Muscle layer of colon (tissue), 2 donors: ENCODE data around the gene LIPI.
"Not testable (repeated sequence)": the region's sequence is repeated elsewhere in the genome, so short reads cannot be mapped to it uniquely, and the experiment has no call there.

Source experiments
- H3K27ac ChIP-seq: one replicate; pipeline ENCODE4 v1.7.0; 2013; ENCODE audit warnings: low read depth, mild to moderate bottlenecking, low read length, moderate library complexity
- H3K27me3 ChIP-seq, 2 donors: one replicate each; pipeline ENCODE4 v1.7.0; 2013; ENCODE audit warnings: low read length in 2 of 2, mild to moderate bottlenecking in 2 of 2; ENCODE audit not compliant: insufficient read depth in 2 of 2, control insufficient read depth in 1 of 2
- H3K36me3 ChIP-seq: one replicate; pipeline ENCODE4 v1.7.0; 2013; ENCODE audit warnings: mild to moderate bottlenecking, low read length; ENCODE audit not compliant: insufficient read depth
- H3K4me1 ChIP-seq: one replicate; pipeline ENCODE4 v1.7.0; 2013; ENCODE audit warnings: mild to moderate bottlenecking, low read length; ENCODE audit not compliant: insufficient read depth
- H3K4me3 ChIP-seq, 2 donors: one replicate each; pipeline ENCODE4 v1.7.0; 2013; ENCODE audit warnings: low read length in 2 of 2, low read depth in 1 of 2, mild to moderate bottlenecking in 1 of 2, moderate library complexity in 1 of 2
- H3K9ac ChIP-seq: one replicate; pipeline ENCODE4 v1.7.0; 2013; ENCODE audit warnings: low read length
- H3K9me3 ChIP-seq: one replicate; pipeline ENCODE4 v1.7.0; 2013; ENCODE audit warnings: mild to moderate bottlenecking, low read length
- donor health status: abdominal sarcoma.
- donor health status: Adenocarcinoma of cecum.

LIPI gene

DNA sequence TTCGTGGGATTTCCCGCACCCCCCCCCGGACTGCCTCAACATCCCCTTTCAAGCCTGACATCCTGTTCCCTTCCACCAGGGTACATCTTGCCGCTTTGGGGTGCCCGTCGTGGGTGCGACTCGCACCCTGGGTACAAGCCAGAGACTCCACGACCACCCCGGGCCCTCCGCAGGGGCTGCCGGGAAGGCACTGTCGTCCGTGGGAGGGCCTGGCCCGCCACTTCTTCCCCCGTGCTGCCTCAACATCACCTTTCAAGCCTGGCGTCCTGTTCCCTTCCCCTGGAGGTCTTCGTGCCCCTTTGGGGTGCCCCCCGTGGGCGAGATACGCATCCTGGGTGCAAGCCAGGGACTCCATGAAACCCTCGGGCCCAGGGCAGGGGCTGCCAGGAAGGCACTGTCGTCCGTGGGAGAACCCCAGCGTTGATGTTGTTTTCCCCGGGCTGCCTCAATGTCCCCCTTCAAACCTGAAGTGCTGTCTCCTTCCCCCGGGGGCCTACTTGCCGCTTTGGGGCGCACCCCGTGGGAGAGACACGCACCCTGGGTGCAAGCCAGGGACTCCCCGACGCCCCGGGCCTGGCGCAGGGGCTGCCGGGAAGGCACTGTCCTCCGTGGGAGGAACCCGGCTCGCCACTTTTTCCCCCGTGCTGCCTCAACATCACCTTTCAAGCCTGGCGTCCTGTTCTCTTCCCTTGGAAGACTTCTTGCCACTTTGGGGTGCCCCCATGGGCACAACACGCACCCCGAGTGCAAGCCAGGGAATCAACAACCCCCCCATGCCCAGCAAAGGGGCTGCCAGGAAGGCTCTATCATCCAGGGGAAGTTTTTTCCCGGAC lies 138.6 kb downstream of the LIPI start:
- Histone ChIP-seq H3K27me3 (no peaks in the 10 kb centered on the region), H3K36me3 (peaks cover 7% of the 10 kb centered on the region), H3K27ac (no peak overlapping the region), H3K9me3 (no peaks in the 10 kb centered on the region), H3K9ac (no peak overlapping the region), H3K4me1 (no peaks in the 10 kb centered on the region), H3K4me3 (no peak overlapping the region)

DNA sequence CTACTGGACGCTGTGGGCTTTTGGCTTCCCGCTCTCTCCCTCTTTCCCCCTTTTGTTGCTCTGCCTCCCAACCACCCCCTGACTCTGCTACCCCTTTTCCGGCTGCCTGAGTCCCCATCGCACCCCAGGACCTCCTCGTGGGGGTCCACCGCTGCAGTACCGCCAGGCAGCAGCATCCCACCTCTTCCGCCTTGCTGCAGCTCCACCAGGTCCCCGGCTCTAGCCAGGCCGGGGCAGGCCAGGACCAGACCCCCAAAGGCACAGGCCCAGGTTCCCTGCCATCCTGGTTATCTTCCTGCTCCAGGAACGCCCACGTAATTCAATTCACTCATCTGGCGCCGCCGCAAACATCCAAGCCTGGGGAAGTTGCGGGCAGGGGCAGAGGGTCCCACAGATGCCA lies 139.8 kb downstream of the LIPI start:
- peaks cover 7% of the 10 kb centered on the region for H3K36me3 ChIP-seq
- no peak overlapping the region for H3K9ac ChIP-seq
- no peaks in the 10 kb centered on the region for H3K27me3 ChIP-seq
- no peaks in the 10 kb centered on the region for H3K9me3 ChIP-seq
- no peak overlapping the region for H3K27ac ChIP-seq
- no peak overlapping the region for H3K4me3 ChIP-seq
- H3K4me1 ChIP-seq, result no peaks in the 10 kb centered on the region

DNA sequence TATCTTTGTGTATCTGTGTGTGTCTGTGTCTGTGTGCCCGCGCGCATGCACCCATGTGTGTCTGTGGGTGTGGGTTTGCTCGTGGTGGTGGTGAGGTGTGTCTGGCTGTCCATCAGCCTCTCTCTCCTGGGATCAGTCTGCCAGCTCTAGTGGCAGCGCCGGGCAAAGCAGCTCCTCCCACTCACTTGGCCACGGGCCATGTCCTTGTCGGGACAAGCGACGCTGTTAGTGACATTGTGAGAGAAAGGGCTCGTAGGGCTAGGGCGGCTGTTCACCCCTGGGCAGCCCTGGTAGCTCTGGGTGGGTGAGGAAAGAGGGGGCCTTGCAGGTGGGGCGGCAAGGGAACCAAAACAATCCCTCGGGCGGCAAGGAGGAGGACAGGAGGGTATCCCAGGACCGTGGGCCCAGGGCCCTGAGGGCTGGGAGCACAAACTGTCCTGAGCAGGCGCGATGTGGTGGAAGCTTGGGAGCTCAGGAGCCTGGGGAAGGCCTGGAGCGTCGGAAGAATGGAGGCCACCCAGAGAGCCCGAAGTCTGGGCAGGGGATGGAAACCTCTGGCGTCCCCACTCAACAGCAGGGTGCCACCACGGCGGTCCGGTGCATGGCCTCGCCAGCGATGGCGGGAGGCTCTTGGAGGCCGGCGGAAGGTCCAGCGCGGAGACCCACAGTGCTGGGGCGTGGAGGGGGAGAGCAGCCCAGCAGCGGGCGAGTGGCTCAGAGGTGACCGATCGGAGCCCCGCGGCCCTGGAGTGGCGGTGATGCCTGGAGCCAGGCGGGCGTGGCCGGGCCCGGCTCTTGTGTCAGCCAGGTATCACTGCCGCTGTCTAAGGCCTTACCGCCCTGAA lies 140.5 kb downstream of the LIPI start:
- Histone ChIP-seq H3K4me3 (no peak overlapping the region), H3K36me3 (peaks cover 7% of the 10 kb centered on the region), H3K9ac (no peak overlapping the region), H3K27me3 (no peaks in the 10 kb centered on the region), H3K9me3 (no peaks in the 10 kb centered on the region), H3K27ac (no peak overlapping the region), H3K4me1 (no peaks in the 10 kb centered on the region)

DNA sequence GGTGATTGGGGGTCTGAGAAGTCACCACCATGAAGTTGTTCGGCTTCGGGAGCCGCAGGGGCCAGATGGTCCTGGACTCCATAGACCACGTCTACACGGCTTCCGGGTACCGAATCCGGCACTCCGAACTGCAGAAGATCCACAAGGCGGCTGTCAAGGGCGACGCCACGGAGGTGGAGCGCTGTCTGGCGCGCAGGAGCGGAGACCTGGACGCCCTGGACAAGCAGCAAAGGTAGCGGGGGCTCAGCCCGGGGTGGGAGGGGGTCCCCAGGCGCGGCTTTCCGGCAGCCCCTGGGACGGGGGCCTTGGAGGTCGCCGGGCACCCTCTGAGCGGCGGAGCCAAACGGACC lies 146.5 kb downstream of the LIPI start:
- Histone ChIP-seq H3K4me1 (no peaks in the 10 kb centered on the region), H3K4me3 (peak overlapping the region in 1 of 2 donors; percentile 42), H3K27ac (no peak overlapping the region), H3K27me3 (no peaks in the 10 kb centered on the region), H3K9me3 (no peaks in the 10 kb centered on the region), H3K36me3 (no peaks in the 10 kb centered on the region), H3K9ac (no peak overlapping the region)

DNA sequence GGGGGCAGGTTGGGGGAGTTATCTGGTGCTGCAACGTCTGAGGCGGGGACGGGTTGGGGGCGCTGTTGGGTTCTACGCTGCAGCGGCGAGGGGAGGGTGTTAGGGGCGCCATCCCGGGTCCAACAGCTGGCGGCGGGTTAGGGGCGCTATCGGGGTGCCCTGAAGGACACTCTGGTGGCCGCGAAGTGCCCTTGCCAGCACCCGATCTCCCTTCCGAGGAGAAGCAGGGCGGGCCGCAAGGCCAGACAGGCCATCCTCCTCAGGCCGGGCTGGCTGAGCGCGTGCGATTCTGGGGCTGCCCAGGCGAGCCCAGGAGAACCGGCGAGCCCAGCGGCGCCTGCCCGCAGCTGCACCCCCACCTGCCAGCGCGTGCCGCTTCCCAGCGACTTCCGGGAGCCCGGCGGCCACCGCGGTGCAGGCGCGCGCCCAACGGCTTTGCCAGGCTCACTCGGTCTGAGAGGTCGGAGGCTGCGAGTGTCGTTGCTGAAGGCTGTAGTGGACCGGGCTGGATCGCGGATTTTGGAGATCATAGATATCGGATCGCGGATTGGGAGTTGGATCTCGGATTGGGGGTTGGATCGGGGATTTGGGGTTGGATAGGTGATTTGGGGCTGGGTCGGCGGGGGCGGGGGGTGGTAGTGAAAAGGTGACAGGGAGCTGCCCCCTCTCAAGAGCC lies 147.0 kb downstream of the LIPI start:
- peak overlapping the region in 1 of 2 donors; percentile 42 for H3K4me3 ChIP-seq
- H3K36me3 ChIP-seq, H3K9me3 ChIP-seq, H3K4me1 ChIP-seq, H3K27me3 ChIP-seq, H3K27ac ChIP-seq, H3K9ac ChIP-seq: not testable (repeated sequence)

DNA sequence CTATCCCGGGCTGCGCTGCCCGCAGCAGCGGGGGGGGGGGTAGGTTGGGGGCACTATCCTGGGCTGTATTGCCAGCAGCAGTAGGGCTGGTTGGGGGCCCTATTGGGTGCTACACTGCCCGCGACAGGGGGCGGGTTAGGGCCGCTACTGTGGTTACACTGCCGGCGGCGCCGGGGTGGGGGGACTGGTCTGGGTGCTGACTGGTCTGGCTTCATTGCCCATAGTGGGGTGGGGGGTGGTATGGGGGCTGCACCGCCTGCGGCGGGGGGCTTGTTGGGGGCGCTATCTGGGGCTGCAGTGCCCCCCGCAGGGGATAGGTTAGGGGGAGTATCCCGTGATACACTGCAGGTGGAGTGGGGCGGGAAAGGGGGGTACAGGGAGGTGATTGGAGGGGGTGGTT lies 148.1 kb downstream of the LIPI start:
- not testable (repeated sequence) for H3K9ac ChIP-seq, H3K27me3 ChIP-seq, H3K4me1 ChIP-seq, H3K4me3 ChIP-seq, H3K36me3 ChIP-seq, H3K27ac ChIP-seq, H3K9me3 ChIP-seq

DNA sequence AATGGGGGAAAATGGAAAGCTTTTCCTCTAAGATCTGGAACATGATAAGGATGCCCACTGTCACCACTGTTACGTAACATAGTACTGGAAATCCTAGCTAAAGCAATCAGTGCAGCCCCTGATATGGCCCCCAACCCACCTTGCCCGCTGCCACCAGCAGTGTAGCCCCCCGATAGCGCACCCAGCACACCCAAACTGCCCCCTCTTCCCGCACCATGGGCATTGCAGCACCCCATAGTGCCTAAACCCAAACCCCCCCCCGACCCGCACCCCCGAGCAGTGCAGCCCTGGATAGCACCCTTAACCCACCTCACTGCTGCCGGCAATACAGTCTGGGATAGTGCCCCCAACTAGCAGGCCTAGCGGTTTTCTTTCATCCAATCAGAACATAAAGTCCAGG lies 148.9 kb downstream of the LIPI start:
- H3K9ac ChIP-seq, H3K27ac ChIP-seq, H3K4me1 ChIP-seq, H3K27me3 ChIP-seq, H3K4me3 ChIP-seq, H3K9me3 ChIP-seq, H3K36me3 ChIP-seq: not testable (repeated sequence)

DNA sequence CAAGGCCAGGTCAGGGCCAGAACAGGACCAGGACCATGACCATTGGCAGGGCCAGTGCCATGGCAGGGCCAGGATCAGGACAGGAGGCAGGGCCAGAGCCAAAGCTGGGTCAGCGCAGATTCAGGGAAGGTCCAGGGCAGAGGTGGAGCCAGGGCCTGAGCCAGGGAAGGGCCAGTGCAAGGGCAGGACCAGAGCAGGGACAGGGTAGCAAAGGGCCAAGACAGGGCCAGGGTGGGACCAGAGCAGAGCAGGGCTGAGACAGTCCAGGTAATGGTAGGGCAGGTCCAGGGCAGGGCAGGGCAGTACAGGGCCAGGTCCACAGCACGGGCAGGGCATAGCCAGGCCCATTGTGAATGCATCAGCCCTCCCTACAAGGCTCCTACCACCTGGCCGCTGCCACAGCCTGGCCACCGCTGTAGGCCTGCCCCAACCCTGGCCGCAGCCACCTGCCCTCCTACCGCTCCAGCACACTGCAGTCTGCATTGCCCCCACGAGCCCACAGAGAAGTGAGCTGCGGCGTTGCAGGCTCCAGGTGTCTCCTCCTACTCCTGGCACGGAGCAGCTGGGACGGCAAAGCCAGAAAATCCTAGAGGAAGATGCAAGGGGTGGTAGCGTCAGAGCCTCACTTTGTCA lies 151.6 kb downstream of the LIPI start:
- H3K36me3 ChIP-seq, H3K27ac ChIP-seq, H3K9me3 ChIP-seq, H3K9ac ChIP-seq, H3K4me3 ChIP-seq, H3K4me1 ChIP-seq, H3K27me3 ChIP-seq: not testable (repeated sequence)
